Activated T-cell treated with anti-CD3 and anti-CD28 coated beads, Interleukin-2, amount 50 U/mL, for 72 hours (primary cell): ENCODE results near the gene GPR162. TPM values are rescaled to one million over a fixed set of nuclear protein-coding genes. Genes with fewer than 3 reads are reported as not detected.

Experiments
- ATAC-seq, 2 donors: fragments of 150-1000 bp; cut with Tn5 transposase; replicated peaks in 1 of 2; 2 replicates each; pipeline ENCODE4 v1.10.0; 2021; ENCODE audit warnings: moderate library complexity in 2 of 2, mild to moderate bottlenecking in 1 of 2
- DNase-seq, 2 donors: peaks; one replicate each; pipeline ENCODE4 v3.0.0; 2021 to 2022; ENCODE audit warnings: mixed read lengths in 1 of 2
- H3K27ac Mint-ChIP-seq: one replicate; pipeline ENCODE4 v1.8.0; 2022; ENCODE audit warnings: mild to moderate bottlenecking, moderate library complexity, mixed read lengths
- H3K27me3 Mint-ChIP-seq: one replicate; pipeline ENCODE4 v1.8.0; 2022; ENCODE audit warnings: low read depth, mixed read lengths
- H3K36me3 Mint-ChIP-seq, 2 donors: one replicate each; pipeline ENCODE4 v1.8.0; 2022; ENCODE audit warnings: mixed read lengths in 2 of 2, mild to moderate bottlenecking in 1 of 2; ENCODE audit not compliant: insufficient read depth in 2 of 2
- H3K4me1 Mint-ChIP-seq: one replicate; pipeline ENCODE4 v1.8.0; 2022; ENCODE audit warnings: low read depth, mixed read lengths
- H3K4me3 Mint-ChIP-seq, 2 donors: one replicate each; pipeline ENCODE4 v1.8.0; 2022; ENCODE audit warnings: mild to moderate bottlenecking in 2 of 2, mixed read lengths in 2 of 2, moderate library complexity in 2 of 2
- H3K9me3 Mint-ChIP-seq, 2 donors: one replicate each; pipeline ENCODE4 v1.8.0; 2022; ENCODE audit warnings: mixed read lengths in 2 of 2
- total RNA-seq, 2 donors: library from RNA; stranded (reverse); gene quantifications; one replicate each; pipeline ENCODE4 v1.2.3, GENCODE V29; 2022

Gene GPR162
- total RNA-seq, 2 donors from 2014 or later = 0.72 to 0.93 TPM

DNA sequence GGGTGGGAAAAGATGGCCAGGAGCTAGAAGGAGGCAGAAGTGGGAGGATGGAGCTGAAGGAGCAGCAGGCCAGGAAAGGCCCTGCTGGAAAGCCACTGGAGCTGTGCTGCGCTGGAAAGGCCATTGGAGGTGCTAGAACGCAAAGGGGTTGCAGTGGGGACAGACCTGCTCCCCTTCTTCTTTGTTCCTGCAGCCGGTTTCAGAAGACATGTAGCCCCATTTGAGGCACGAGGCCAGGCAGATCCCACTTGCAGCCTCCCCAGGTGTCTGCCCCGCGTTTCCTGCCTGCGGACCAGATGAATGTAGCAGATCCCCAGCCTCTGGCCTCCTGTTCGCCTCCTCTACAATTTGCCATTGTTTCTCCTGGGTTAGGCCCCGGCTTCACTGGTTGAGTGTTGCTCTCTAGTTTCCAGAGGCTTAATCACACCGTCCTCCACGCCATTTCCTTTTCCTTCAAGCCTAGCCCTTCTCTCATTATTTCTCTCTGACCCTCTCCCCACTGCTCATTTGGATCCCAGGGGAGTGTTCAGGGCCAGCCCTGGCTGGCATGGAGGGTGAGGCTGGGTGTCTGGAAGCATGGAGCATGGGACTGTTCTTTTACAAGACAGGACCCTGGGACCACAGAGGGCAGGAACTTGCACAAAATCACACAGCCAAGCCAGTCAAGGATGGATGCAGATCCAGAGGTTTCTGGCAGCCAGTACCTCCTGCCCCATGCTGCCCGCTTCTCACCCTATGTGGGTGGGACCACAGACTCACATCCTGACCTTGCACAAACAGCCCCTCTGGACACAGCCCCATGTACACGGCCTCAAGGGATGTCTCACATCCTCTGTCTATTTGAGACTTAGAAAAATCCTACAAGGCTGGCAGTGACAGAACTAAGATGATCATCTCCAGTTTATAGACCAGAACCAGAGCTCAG lies 2.3 kb upstream of the GPR162 start:
- no peak overlapping the region for H3K4me3 Mint-ChIP-seq
- H3K36me3 Mint-ChIP-seq = peaks cover 6 to 7% of the 10 kb centered on the region in 2 donors
- H3K27me3 Mint-ChIP-seq = peaks cover 16% of the 10 kb centered on the region
- DNase-seq (no peak), ATAC-seq (no peak)
- H3K27ac Mint-ChIP-seq = no peak overlapping the region
- H3K4me1 Mint-ChIP-seq = peaks cover 9% of the 10 kb centered on the region
- H3K9me3 Mint-ChIP-seq = no peaks in the 10 kb centered on the region

DNA sequence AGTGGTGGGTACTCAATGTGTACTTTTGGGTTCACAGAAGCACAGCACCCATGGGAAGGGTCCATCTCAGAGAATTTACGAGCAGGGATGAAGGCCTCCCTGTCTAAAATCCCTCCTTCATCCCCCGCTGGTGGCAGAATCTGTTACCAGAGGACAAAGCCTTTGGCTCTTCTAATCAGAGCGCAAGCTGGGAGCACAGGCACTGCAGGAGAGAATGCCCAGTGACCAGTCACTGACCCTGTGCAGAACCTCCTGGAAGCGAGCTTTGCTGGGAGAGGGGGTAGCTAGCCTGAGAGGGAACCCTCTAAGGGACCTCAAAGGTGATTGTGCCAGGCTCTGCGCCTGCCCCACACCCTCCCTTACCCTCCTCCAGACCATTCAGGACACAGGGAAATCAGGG lies 1.5 kb upstream of the GPR162 start:
- no peak for DNase-seq
- Mint-ChIP-seq H3K27me3 (peaks cover 24% of the 10 kb centered on the region), H3K27ac (no peak overlapping the region), H3K36me3 (peaks cover 6% of the 10 kb centered on the region in 2 donors), H3K4me3 (no peak overlapping the region), H3K4me1 (peaks cover 9% of the 10 kb centered on the region), H3K9me3 (no peaks in the 10 kb centered on the region)
- no peak for ATAC-seq

DNA sequence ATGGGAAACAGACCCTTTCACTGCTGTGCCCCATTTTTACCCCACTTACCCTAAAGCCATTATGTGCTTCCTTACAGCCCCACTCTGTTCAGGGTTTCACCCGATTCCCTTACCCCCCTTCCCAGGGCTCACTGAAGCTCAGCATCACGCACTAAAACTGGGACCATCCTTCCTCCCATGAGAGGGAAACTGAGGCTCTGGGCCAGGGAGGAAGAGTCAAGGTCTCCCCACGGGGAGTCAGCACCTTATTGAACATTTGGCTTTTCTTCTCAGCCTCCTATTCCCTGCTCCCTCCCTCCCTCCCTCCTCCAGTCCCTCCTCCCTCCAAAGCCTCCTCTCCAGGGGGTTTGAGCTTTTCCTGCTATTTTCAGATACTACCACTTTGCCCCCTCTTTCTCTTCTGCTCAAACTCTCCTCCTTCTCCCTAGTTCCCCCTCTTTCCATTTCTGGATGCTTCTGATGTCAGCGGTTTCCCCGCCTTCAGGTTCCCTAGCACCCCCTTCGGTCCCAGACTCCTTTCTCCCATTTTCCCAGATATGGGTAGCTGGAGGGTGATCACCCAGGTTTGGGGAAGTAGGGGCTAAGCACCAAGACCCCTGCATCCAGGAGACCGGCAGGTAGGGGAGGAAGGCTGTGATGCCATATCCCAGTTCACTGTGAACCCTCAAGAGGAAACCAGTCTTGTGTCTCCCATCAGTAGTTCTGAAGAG lies 960 bp downstream of the GPR162 start:
- peaks cover 20% of the 10 kb centered on the region for H3K4me1 Mint-ChIP-seq
- no peaks in the 10 kb centered on the region for H3K9me3 Mint-ChIP-seq
- ATAC-seq (no peak), DNase-seq (no peak)
- peaks cover 4% of the 10 kb centered on the region in 2 donors for H3K36me3 Mint-ChIP-seq
- no peak overlapping the region for H3K27ac Mint-ChIP-seq
- H3K4me3 Mint-ChIP-seq = peak overlapping the region in 1 of 2 donors; percentile 40
- peaks cover 45% of the 10 kb centered on the region for H3K27me3 Mint-ChIP-seq

DNA sequence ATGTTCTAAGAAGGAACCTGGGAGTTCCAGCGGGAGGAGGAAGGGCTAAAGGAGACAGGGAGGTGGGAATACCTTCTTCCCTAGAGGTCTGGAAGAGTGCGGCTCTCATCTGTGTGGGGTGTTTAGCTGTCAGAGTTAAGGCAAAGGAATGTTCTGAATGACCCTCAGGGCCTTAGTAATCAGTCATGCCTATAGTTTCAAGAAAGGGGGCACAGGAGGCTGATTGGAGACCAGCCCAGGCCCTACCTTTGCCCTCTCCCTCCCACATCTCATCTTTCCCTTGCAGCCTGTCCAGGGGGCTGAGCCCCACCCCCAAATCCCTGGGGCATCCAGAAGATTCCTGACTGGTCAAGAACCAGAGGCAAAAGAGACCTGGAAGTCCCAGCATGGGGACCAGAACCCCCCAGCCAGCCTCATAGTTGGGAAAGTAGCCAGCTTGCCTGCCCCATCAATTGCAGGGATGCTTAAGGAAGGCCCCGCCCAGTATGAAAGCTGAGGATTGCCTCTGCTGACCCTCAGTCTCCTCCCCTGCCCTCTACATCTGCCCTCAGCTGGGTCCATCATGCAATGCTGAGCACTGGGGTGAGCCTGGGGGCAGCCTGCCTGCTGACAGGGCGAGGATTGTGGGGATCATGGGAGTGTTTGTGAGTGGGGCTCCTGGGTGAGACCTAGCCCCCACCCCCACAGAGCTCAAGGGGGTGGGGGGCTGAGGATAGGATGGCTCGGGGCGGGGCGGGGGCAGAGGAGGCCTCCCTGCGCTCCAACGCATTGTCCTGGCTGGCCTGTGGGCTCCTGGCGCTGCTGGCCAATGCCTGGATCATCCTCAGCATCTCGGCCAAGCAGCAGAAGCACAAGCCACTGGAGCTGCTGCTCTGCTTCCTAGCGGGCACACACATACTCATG lies 1.8 kb downstream of the GPR162 start:
- Mint-ChIP-seq H3K36me3 (peaks cover 0 to 2% of the 10 kb centered on the region in 2 donors), H3K4me3 (no peak overlapping the region), H3K27ac (no peak overlapping the region)

DNA sequence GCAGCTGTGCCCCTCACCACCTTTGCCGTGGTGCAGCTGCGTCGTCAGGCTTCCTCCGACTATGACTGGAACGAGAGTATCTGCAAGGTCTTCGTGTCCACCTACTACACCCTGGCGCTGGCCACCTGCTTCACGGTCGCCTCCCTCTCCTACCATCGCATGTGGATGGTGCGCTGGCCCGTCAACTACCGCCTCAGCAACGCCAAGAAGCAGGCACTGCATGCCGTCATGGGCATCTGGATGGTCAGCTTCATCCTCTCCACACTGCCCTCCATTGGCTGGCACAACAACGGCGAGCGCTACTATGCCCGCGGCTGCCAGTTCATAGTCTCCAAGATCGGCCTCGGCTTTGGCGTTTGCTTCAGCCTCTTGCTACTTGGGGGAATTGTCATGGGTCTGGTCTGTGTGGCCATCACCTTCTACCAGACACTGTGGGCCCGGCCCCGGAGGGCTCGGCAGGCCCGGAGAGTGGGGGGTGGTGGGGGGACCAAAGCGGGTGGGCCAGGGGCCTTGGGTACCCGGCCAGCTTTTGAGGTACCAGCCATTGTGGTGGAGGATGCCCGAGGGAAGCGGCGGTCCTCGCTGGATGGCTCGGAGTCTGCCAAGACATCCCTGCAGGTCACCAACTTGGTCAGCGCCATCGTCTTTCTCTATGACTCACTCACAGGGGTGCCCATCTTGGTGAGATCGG lies 2.6 kb downstream of the GPR162 start:
- H3K4me1 Mint-ChIP-seq = peaks cover 30% of the 10 kb centered on the region
- H3K27me3 Mint-ChIP-seq = peaks cover 59% of the 10 kb centered on the region
- no peak overlapping the region for H3K4me3 Mint-ChIP-seq
- DNase-seq (no peak), ATAC-seq (no peak)
- H3K9me3 Mint-ChIP-seq = no peaks in the 10 kb centered on the region
- peaks cover 0 to 2% of the 10 kb centered on the region in 2 donors for H3K36me3 Mint-ChIP-seq
- no peak overlapping the region for H3K27ac Mint-ChIP-seq

More for the DNA sequence above, 1.8 kb downstream of the GPR162 start:
- Mint-ChIP-seq H3K27me3 (peaks cover 53% of the 10 kb centered on the region), H3K9me3 (no peaks in the 10 kb centered on the region), H3K4me1 (peaks cover 26% of the 10 kb centered on the region)
- DNase-seq (no peak), ATAC-seq (no peak)

DNA sequence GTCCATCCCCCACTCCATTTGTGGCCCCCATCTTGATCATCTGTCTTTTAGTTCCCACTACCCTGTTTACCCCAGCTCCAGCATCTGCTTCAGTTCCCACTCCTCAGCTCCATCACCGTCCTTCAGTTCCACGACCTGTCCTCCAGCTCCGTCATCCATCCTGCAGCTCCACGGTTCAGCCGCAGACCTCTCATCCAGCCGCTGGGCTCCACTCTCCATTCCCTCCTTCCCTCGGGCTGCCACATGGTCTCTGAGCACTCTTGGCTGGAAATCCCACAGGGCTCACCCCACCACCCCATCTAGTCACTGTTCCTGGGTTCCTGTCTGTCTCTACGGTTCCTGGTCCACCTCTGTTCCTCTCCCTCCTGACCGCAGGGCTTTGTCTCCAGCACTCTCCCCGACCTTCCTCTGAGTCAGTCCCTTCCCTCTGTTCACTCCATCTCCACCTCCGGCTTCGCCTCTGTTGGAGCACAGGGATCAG lies 3.3 kb downstream of the GPR162 start:
- H3K4me1 Mint-ChIP-seq = peaks cover 35% of the 10 kb centered on the region
- H3K27me3 Mint-ChIP-seq = peaks cover 60% of the 10 kb centered on the region
- H3K9me3 Mint-ChIP-seq = no peaks in the 10 kb centered on the region
- peaks cover 0 to 2% of the 10 kb centered on the region in 2 donors for H3K36me3 Mint-ChIP-seq
- H3K27ac Mint-ChIP-seq = no peak overlapping the region
- ATAC-seq = no peak
- H3K4me3 Mint-ChIP-seq = no peak overlapping the region
- DNase-seq = no peak

DNA sequence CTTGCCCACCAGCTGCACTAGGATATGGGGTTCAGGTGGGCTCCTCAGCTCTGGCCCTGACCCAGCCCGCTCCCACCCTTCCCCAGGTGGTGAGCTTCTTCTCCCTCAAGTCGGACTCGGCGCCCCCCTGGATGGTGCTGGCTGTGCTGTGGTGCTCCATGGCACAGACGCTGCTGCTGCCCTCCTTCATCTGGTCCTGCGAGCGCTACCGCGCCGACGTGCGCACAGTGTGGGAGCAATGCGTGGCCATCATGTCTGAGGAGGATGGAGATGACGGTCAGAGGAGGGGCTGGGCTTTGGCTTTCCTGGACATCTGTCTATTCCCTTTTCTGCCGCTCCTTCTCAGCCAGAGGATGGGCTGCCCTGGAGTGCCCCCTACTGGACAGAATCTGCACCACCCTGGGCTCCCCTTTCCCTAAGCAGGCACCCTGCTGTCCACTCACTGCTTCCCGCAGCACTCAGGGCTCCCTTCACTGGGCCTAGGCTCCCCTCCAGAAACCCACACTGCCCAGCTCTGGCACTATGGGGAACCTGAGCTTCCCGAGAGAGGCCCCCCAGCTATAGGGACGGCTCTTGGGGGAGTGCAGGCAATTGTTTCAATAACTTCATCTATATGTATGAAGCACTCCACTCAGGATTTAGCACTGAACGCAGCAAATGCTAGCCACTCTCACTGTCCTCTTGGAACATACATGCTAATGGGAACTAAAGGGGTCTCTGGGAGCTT lies 3.9 kb downstream of the GPR162 start:
- peak; percentile 69 to 72 for ATAC-seq
- peak; percentile 84 to 90 for DNase-seq
- Mint-ChIP-seq H3K36me3 (peaks cover 0 to 3% of the 10 kb centered on the region in 2 donors), H3K27ac (no peak overlapping the region), H3K27me3 (peaks cover 61% of the 10 kb centered on the region), H3K4me1 (peaks cover 35% of the 10 kb centered on the region), H3K9me3 (no peaks in the 10 kb centered on the region), H3K4me3 (peak overlapping the region; percentile 25 to 38)

DNA sequence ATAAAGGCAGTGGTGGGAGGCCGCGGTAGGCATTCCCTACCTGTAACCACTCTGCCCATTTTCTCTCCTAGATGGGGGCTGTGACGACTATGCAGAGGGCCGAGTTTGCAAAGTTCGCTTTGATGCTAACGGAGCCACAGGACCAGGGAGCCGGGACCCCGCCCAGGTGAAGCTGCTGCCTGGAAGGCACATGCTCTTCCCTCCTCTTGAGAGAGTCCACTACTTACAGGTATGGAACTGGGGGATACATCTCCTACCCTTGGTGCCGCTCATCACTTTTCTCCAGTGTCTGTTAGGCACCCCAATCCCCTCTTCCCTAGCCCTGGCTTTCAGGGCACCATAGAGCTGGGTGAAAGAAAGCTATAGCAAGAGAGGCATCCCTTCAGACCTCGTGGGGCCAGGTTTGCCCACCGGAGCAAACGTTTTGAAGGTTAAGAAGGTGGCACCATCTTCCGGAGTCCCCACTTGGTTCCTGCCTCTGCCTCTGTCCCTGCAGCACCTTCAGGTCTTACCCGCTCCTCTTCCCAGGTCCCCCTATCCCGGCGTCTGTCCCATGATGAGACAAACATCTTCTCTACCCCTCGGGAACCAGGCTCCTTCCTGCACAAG lies 4.6 kb downstream of the GPR162 start:
- ATAC-seq (no peak), DNase-seq (no peak)
- Mint-ChIP-seq H3K4me3 (no peak overlapping the region), H3K9me3 (no peaks in the 10 kb centered on the region), H3K36me3 (peaks cover 0 to 3% of the 10 kb centered on the region in 2 donors), H3K4me1 (peaks cover 28% of the 10 kb centered on the region), H3K27me3 (peaks cover 68% of the 10 kb centered on the region), H3K27ac (no peak overlapping the region)

DNA sequence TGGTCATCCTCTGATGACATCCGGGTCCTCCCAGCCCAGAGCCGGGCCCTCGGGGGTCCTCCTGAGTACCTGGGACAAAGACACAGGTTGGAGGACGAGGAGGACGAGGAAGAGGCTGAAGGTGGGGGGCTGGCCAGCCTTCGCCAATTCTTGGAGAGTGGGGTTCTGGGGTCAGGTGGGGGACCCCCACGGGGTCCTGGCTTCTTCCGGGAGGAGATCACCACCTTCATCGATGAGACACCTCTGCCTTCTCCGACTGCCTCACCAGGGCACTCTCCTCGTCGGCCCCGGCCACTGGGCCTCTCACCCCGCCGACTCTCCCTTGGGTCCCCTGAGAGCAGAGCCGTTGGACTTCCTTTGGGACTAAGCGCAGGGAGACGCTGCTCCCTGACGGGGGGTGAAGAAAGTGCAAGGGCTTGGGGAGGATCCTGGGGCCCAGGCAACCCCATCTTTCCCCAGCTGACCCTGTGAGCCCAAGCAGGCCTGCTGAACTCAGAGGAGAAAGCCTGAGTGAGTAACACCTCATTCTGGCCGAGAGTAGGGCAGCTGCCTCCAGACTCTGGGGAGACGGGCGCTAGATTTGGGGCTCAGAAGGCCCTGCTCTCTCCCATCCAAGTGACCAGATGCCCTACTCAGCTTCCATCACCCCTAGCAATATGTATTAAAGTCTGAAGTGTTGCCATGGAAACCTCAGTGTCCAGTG lies 5.3 kb downstream of the GPR162 start:
- no peak for DNase-seq
- Mint-ChIP-seq H3K36me3 (peaks cover 0 to 3% of the 10 kb centered on the region in 2 donors), H3K27ac (no peak overlapping the region), H3K4me3 (peak overlapping the region; percentile 48 to 72), H3K4me1 (peaks cover 26% of the 10 kb centered on the region), H3K27me3 (peaks cover 72% of the 10 kb centered on the region), H3K9me3 (no peaks in the 10 kb centered on the region)
- ATAC-seq = no peak

DNA sequence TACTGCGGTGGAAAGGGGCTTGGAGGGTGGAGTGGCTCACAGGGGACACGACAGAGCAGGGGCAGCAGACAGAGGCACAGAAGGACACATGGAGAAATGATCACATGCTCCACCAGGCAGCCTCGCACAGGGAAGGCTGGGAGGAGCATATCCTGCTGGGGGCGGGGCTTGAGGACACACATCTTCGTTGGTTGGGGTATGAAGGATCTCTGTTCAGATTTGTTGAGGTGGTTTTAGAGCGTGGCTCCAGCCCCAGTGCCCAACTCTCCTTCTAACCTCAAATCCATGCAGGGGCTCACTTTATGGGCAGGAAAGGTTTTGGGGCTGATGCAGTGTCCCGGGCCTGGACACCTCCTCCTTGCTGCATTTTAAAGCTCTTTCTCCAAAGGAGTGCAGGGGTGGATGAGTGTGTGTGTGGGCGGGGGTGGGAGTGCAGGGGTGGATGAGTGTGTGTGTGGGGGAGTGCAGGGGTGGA lies 5.9 kb downstream of the GPR162 start:
- no peak for ATAC-seq

More for the DNA sequence above, 5.9 kb downstream of the GPR162 start:
- DNase-seq = peak; percentile 51 to 53
- Mint-ChIP-seq H3K36me3 (peaks cover 0 to 3% of the 10 kb centered on the region in 2 donors), H3K4me1 (peaks cover 26% of the 10 kb centered on the region), H3K4me3 (peak overlapping the region; percentile 48 to 72), H3K27ac (no peak overlapping the region), H3K9me3 (no peaks in the 10 kb centered on the region), H3K27me3 (peaks cover 66% of the 10 kb centered on the region)
